RWPE2 (cell line): ENCODE measurements around the gene SNRPB.

ENCODE experiments used
- ATAC-seq: fragments of 200-7000 bp; cut with Tn5 transposase; 3 replicates; pipeline ENCODE4 v1.9.1; 2021; ENCODE audit warnings: low read depth
- DNase-seq: peaks from one replicate; pipeline ENCODE4 v3.0.0-alpha.2; 2020; ENCODE audit warnings: low spot score
- H3K27ac ChIP-seq: fragments of 450-650 bp; 2 replicates; pipeline ENCODE4 v1.5.1; 2017; ENCODE audit warnings: mild to moderate bottlenecking; ENCODE audit not compliant: poor library complexity, severe bottlenecking
- H3K27me3 ChIP-seq: fragments of 250-450 bp; sonication (Bioruptor Pico); 2 replicates; pipeline ENCODE4 v1.5.1; 2021; ENCODE audit warnings: mild to moderate bottlenecking, moderate library complexity; ENCODE audit not compliant: insufficient read depth, poor library complexity, severe bottlenecking
- H3K36me3 ChIP-seq: fragments of 250-450 bp; sonication (Bioruptor Pico); 2 replicates; pipeline ENCODE4 v1.5.1; 2020; ENCODE audit warnings: low read depth, mild to moderate bottlenecking, moderate library complexity
- H3K4me1 ChIP-seq: fragments of 250-450 bp; sonication (Bioruptor Pico); 2 replicates; pipeline ENCODE4 v1.5.1; 2021; ENCODE audit warnings: mild to moderate bottlenecking, moderate library complexity; ENCODE audit not compliant: insufficient read depth, poor library complexity, severe bottlenecking
- H3K4me3 ChIP-seq: fragments of 250-450 bp; sonication (Bioruptor Pico); 2 replicates; pipeline ENCODE4 v1.5.1; 2021; ENCODE audit warnings: mild to moderate bottlenecking, moderate library complexity; ENCODE audit not compliant: severe bottlenecking
- H3K9me3 ChIP-seq: fragments of 250-450 bp; sonication (Bioruptor Pico); 2 replicates; pipeline ENCODE4 v1.5.1; 2021; ENCODE audit warnings: mild to moderate bottlenecking, moderate library complexity; ENCODE audit not compliant: severe bottlenecking
- TF ChIP-seq, protein P1 (sequence below): fragments of 450-650 bp; IDR thresholded peaks from one replicate; pipeline ENCODE4 v1.5.1; 2017; ENCODE audit warnings: mild to moderate bottlenecking, moderate library complexity; ENCODE audit not compliant: poor library complexity, severe bottlenecking

SNRPB gene

DNA sequence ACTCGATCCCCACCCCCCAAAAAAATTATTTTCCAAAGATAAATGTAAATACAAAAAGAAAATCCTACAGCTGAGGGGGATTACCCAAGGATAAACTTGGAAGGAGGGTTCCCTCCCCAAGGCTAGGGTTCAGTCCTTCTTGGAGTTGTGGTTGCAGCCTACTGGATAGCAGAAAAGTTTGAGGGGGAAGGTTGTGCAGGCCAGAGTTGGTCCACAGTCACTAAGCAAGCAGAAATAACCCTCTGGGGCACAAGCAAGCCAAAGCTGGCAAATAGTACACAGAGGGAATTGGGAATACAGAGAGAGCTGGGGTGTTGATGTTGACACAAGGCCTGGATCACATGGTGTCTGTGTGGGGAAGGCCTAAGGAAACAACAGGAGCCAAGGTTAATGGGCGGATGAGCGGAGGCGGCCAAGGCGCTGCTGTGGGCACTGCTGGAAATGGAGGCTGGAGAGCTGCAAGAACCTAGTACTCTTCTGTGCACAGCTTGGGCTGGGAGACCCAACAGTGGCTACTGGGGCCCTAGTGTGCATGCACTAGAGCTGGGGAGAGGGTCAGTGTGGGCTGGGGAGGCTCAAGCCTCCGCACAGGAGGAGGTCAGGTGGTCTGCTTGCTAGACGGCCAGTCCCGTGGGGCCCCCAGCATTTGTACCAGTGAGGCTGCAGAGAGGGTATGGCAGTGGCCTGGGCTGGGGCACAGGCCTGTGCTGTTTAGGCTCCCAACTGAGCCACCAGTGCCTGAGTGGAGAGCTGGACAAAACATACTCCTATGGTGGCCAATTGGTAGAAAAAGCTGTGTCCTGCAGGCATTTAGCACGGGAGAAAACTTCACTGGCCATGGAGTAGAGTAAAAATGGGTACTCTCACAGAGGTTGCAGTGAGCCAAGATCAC lies 5.5 kb upstream of the SNRPB start:
- H3K27ac ChIP-seq, result no peak overlapping the region
- ATAC-seq (no peak; the same call in 2 of the 3 replicates), DNase-seq (no peak)
- no peaks in the 10 kb centered on the region for H3K9me3 ChIP-seq
- H3K4me1 ChIP-seq, result peaks cover 2% of the 10 kb centered on the region
- H3K4me3 ChIP-seq, result no peak overlapping the region
- no peaks in the 10 kb centered on the region for H3K36me3 ChIP-seq
- no peaks in the 10 kb centered on the region for H3K27me3 ChIP-seq
- TF ChIP-seq, protein P1, sequence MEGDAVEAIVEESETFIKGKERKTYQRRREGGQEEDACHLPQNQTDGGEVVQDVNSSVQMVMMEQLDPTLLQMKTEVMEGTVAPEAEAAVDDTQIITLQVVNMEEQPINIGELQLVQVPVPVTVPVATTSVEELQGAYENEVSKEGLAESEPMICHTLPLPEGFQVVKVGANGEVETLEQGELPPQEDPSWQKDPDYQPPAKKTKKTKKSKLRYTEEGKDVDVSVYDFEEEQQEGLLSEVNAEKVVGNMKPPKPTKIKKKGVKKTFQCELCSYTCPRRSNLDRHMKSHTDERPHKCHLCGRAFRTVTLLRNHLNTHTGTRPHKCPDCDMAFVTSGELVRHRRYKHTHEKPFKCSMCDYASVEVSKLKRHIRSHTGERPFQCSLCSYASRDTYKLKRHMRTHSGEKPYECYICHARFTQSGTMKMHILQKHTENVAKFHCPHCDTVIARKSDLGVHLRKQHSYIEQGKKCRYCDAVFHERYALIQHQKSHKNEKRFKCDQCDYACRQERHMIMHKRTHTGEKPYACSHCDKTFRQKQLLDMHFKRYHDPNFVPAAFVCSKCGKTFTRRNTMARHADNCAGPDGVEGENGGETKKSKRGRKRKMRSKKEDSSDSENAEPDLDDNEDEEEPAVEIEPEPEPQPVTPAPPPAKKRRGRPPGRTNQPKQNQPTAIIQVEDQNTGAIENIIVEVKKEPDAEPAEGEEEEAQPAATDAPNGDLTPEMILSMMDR, result no peak

DNA sequence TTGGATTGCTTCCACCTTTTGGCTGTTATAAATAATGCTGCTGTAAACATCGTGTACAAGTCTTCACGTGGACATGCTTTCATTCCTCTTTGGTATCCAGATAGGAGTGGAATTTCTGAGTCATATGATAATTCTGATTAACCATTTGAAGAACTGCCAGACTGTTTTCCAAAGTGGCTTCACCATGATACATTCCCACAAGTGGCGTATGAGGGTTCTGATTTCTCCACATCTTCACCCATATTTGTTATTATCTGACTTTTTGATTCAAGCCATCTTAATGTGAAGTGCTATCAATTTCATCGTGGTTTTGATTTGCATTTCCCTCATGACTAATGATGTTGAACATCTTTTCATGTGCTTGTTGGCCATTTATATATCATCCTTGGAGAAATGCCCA lies 2.9 kb upstream of the SNRPB start:
- Histone ChIP-seq H3K4me1 (peaks cover 8% of the 10 kb centered on the region), H3K36me3 (peaks cover 13% of the 10 kb centered on the region), H3K27me3 (no peaks in the 10 kb centered on the region), H3K9me3 (no peaks in the 10 kb centered on the region), H3K27ac (no peak overlapping the region), H3K4me3 (no peak overlapping the region)
- TF ChIP-seq, protein P1, result no peak
- DNase-seq (no peak), ATAC-seq (no peak)

DNA sequence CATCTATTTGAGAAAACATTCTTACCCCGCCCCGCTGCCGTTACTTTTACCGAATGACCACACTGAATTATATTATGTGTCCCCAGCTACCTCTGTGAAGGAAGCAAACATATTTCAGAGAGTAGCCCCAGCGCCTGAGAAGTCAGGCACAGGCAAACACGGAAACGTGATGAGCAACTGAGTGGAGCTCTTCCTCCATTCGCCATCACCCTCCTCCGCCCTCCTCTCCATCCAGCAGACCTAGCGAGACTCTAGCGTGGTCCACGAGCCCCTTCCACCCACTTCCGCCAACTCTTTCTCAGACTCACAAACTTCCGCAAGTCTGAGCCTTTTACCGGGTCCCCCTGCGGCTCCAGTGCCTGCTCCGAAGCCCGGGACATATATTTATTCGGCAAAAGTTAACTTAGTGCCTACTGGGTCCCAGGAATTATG lies 582 bp downstream of the SNRPB start:
- Histone ChIP-seq H3K9me3 (no peaks in the 10 kb centered on the region), H3K27ac (peak overlapping the region; percentile 81), H3K36me3 (peaks cover 48% of the 10 kb centered on the region), H3K4me3 (peak overlapping the region; percentile 77), H3K4me1 (peaks cover 8% of the 10 kb centered on the region), H3K27me3 (no peaks in the 10 kb centered on the region)
- DNase-seq, result no peak
- peak; percentile 45 for ATAC-seq
- TF ChIP-seq, protein P1, result no peak

DNA sequence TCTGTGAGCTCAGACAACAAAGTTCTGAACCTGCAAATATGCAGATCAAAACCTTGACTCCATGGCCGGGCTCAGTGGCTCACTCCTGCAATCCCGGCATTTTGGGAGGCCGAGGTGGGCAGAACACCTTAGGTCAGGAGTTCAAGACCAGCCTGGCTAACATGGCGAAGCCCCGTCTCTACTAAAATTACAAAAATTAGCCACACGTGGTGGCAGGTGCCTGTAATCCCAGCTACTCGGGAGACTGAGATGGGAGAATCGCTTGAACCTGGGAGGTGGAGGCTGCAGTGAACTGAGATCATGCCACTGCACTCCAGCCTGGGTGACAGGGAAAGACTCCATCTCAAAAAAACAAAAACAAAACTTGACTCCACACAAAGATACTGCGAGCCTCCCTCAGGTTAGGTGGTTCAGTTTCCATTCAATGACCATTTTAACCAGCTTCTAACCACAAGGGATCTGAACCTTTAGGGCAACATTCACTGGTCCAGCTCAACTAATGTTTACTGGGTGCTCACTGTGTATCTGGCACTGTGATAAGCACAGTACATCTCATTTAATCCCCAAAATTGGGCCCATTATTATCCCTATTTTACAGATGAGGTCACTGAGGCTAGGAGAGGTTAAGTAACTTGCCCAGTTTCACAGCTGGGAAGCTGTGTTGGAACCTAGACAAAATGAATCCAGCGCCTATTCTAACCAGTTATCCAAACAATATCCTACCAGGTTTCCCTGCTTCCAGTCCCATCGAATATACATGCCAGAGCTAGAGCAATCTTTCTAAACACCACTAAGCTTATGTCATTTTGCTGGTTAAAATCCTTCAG lies 1.8 kb downstream of the SNRPB start:
- peaks cover 60% of the 10 kb centered on the region for H3K36me3 ChIP-seq
- DNase-seq (no peak), ATAC-seq (no peak)
- TF ChIP-seq, protein P1, result no peak
- peak overlapping the region; percentile 81 for H3K27ac ChIP-seq
- H3K9me3 ChIP-seq, result no peaks in the 10 kb centered on the region
- peaks cover 8% of the 10 kb centered on the region for H3K4me1 ChIP-seq
- peak overlapping the region; percentile 77 for H3K4me3 ChIP-seq
- H3K27me3 ChIP-seq, result no peaks in the 10 kb centered on the region
